Mesendoderm (in vitro differentiated cells): ENCODE data around the gene NKG7.

Experiments
- DNase-seq: peaks from one replicate; pipeline ENCODE4 v3.0.0; 2013
- H2AK5ac ChIP-seq: 2 replicates; pipeline ENCODE4 v1.6.1; 2013; ENCODE audit warnings: low read length, inconsistent platforms
- H2BK120ac ChIP-seq: 2 replicates; pipeline ENCODE4 v1.6.1; 2013; ENCODE audit warnings: low read depth, mild to moderate bottlenecking, low read length, moderate library complexity, mixed read lengths
- H2BK15ac ChIP-seq: replicated peaks from 2 replicates; pipeline ENCODE4 v1.6.1; 2013; ENCODE audit warnings: low read depth, mild to moderate bottlenecking, moderate library complexity
- H2BK5ac ChIP-seq: 2 replicates; pipeline ENCODE4 v1.6.1; 2013; ENCODE audit warnings: low read length, inconsistent platforms
- H3K18ac ChIP-seq: 2 replicates; pipeline ENCODE4 v1.6.1; 2013; ENCODE audit warnings: mild to moderate bottlenecking, low read length, mixed read lengths
- H3K23ac ChIP-seq: one replicate; pipeline ENCODE4 v1.6.1; 2013; ENCODE audit warnings: low read length
- H3K27ac ChIP-seq: 2 replicates; pipeline ENCODE4 v1.5.1; 2013; ENCODE audit warnings: low read depth, mild to moderate bottlenecking, inconsistent platforms, low read length, moderate library complexity
- H3K27me3 ChIP-seq: 2 replicates; pipeline ENCODE4 v1.6.1; 2013; ENCODE audit warnings: low read length, control low read depth, mild to moderate bottlenecking, inconsistent platforms; ENCODE audit not compliant: insufficient read depth, poor library complexity
- H3K36me3 ChIP-seq: 2 replicates; pipeline ENCODE4 v1.6.1; 2013; ENCODE audit warnings: low read length, inconsistent platforms; ENCODE audit not compliant: control insufficient read depth, insufficient read depth
- H3K4ac ChIP-seq: one replicate; pipeline ENCODE4 v1.6.1; 2013; ENCODE audit warnings: low read depth, mild to moderate bottlenecking, low read length, moderate library complexity
- H3K4me1 ChIP-seq: 2 replicates; pipeline ENCODE4 v1.6.1; 2013; ENCODE audit warnings: low read depth, low read length, inconsistent platforms; ENCODE audit not compliant: control insufficient read depth
- H3K4me2 ChIP-seq: 2 replicates; pipeline ENCODE4 v1.6.1; 2013; ENCODE audit warnings: low read length
- H3K4me3 ChIP-seq: 2 replicates; pipeline ENCODE4 v1.5.1; 2013; ENCODE audit warnings: mild to moderate bottlenecking, low read length
- H3K56ac ChIP-seq: one replicate; pipeline ENCODE4 v1.6.1; 2013; ENCODE audit warnings: low read length
- H3K79me1 ChIP-seq: 2 replicates; pipeline ENCODE4 v1.6.1; 2013; ENCODE audit warnings: low read length, inconsistent platforms
- H3K79me2 ChIP-seq: 2 replicates; pipeline ENCODE4 v1.6.1; 2013; ENCODE audit warnings: mild to moderate bottlenecking, low read length; ENCODE audit not compliant: control insufficient read depth, insufficient read depth
- H3K9ac ChIP-seq: 2 replicates; pipeline ENCODE4 v1.6.1; 2013; ENCODE audit warnings: low read length, inconsistent platforms
- H4K5ac ChIP-seq: one replicate; pipeline ENCODE4 v1.6.1; 2013; ENCODE audit warnings: low read length
- H4K8ac ChIP-seq: one replicate; pipeline ENCODE4 v1.6.1; 2013; ENCODE audit warnings: low read depth, mild to moderate bottlenecking, control low read depth, low read length, moderate library complexity
- WGBS: extraction: QIAGEN DNeasy Blood & Tissue Kit; methylation state at CpG from one replicate; pipeline ENCODE4 v1.1.7; 2013; ENCODE audit warnings: low lambda C conversion rate, missing lambda C conversion rate; ENCODE audit not compliant: insufficient coverage; ENCODE audit errors: extremely low coverage; 5-methylcytosine and 5-hydroxymethylcytosine counted together

Gene NKG7

GRCh38 chr19:51387924-51388389 is 15.5 kb upstream of the NKG7 start, which contains the start of gene LIM2:
LIM2 (minus strand) TSS chr19:51387974; CDS start chr19:51387443, 531 bp downstream.
- H3K36me3 ChIP-seq: no peaks in the 10 kb centered on the region
- no peak within 1 kb of the TSS for H3K9ac ChIP-seq
- no peak within 1 kb of the TSS for H3K4me2 ChIP-seq
- no peak within 1 kb of the TSS for H2BK120ac ChIP-seq
- H2BK5ac ChIP-seq: no peak within 1 kb of the TSS
- no peak within 1 kb of the TSS for H2AK5ac ChIP-seq
- DNase-seq: no peak
- H3K23ac ChIP-seq: no peak within 1 kb of the TSS
- H3K4ac ChIP-seq: no peak within 1 kb of the TSS
- H3K18ac ChIP-seq: no peak within 1 kb of the TSS
- no peaks in the 10 kb centered on the region for H3K79me1 ChIP-seq
- no peak within 1 kb of the TSS for H4K5ac ChIP-seq
- no peaks in the 10 kb centered on the region for H3K4me1 ChIP-seq
- no peaks in the 10 kb centered on the region for H3K79me2 ChIP-seq
- H3K27ac ChIP-seq: no peak within 1 kb of the TSS
- H3K56ac ChIP-seq: no peak within 1 kb of the TSS
- H3K27me3 ChIP-seq: no peaks in the 10 kb centered on the region
- WGBS: no CpG with 5 or more reads among the region's 15 CpGs
- no peak within 1 kb of the TSS for H4K8ac ChIP-seq
- H3K4me3 ChIP-seq: no peak within 1 kb of the TSS
- H2BK15ac ChIP-seq: no peak within 1 kb of the TSS

DNA sequence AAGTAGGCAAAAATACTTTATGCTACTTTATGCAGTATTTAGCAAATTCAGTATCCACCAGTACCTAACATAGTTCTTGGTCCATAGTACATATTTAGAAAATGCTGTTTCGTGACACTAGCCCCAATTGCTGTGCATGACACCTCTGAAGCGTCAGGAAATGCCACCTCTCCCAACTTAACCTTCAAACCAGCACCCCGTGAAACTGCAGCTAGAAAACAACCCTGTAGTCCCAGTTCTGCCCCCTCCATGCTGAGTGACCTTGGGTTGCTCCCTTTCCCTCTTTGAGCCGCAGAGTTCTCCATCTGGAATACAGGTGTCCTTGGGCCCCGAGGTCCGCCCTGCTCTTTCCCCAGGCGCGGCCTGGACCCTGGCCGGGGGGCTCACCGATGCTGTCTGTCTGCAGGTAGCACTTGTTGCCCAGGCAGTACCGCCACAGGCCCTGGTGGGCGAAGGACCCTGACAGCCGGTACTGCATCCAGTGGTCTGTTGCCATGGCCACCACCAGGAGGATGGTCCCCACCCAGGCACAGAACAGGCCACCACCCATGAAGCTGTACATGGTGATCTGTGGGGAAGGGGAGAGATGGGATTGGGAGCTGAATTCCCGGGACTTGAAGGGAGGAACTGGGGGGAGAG is 14.5 kb upstream of the NKG7 start:
- no peak overlapping the region for H4K8ac ChIP-seq
- H2BK120ac ChIP-seq: no peak overlapping the region
- no peak for DNase-seq
- no peak overlapping the region for H3K4me2 ChIP-seq
- H3K4me1 ChIP-seq: no peaks in the 10 kb centered on the region
- H3K36me3 ChIP-seq: no peaks in the 10 kb centered on the region
- no peak overlapping the region for H3K56ac ChIP-seq
- no peak overlapping the region for H3K27ac ChIP-seq
- no peak overlapping the region for H3K4me3 ChIP-seq
- H2BK15ac ChIP-seq: no peak overlapping the region
- H3K23ac ChIP-seq: no peak overlapping the region
- H3K18ac ChIP-seq: no peak overlapping the region
- no peaks in the 10 kb centered on the region for H3K79me2 ChIP-seq
- no peak overlapping the region for H4K5ac ChIP-seq
- no peak overlapping the region for H2AK5ac ChIP-seq
- H3K4ac ChIP-seq: no peak overlapping the region
- no peaks in the 10 kb centered on the region for H3K79me1 ChIP-seq
- H3K9ac ChIP-seq: no peak overlapping the region
- H2BK5ac ChIP-seq: no peak overlapping the region
- WGBS: no CpG with 5 or more reads among the region's 14 CpGs
- no peaks in the 10 kb centered on the region for H3K27me3 ChIP-seq

- H2AK5ac ChIP-seq: no peak overlapping the region
- H3K4me3 ChIP-seq: no peak overlapping the region
- no CpG with 5 or more reads among the region's 4 CpGs for WGBS
- H3K36me3 ChIP-seq: no peaks in the 10 kb centered on the region
- no peaks in the 10 kb centered on the region for H3K79me1 ChIP-seq
- H3K23ac ChIP-seq: no peak overlapping the region
- H4K8ac ChIP-seq: no peak overlapping the region
- DNase-seq: no peak
- H3K27ac ChIP-seq: no peak overlapping the region
- no peak overlapping the region for H3K9ac ChIP-seq
- H3K79me2 ChIP-seq: no peaks in the 10 kb centered on the region
- H3K4me2 ChIP-seq: no peak overlapping the region
- no peak overlapping the region for H4K5ac ChIP-seq
- no peak overlapping the region for H2BK5ac ChIP-seq
- no peak overlapping the region for H2BK15ac ChIP-seq
- no peak overlapping the region for H3K18ac ChIP-seq
- no peak overlapping the region for H2BK120ac ChIP-seq
- H3K56ac ChIP-seq: no peak overlapping the region
- no peaks in the 10 kb centered on the region for H3K27me3 ChIP-seq
- no peaks in the 10 kb centered on the region for H3K4me1 ChIP-seq
- no peak overlapping the region for H3K4ac ChIP-seq
These were observed 9.6 kb upstream of the NKG7 start for GRCh38 chr19:51382004-51382403.

DNA sequence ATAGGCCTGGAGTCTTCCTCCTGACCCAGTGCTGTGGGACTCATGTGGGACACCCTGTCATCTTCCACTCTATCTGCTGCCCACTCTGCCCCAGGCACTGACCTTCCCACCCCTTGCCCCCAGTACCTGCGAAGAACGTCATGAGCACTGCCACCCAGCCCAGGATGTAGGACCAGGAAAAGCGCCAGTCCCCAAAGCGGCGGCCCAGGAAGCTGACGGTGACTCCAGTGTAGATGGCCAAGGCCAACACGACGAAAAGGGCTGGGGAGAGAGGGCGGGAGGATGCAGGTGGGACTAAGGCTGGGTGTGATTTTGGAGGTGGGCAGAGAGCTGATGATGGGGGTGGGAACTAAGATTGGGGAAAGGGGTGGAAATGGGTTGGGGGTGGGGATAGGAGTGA is 7.9 kb upstream of the NKG7 start:
- no peak overlapping the region for H3K4me3 ChIP-seq
- no peak overlapping the region for H3K9ac ChIP-seq
- H3K79me1 ChIP-seq: no peaks in the 10 kb centered on the region
- H2BK120ac ChIP-seq: no peak overlapping the region
- H3K27me3 ChIP-seq: no peaks in the 10 kb centered on the region
- no peaks in the 10 kb centered on the region for H3K36me3 ChIP-seq
- no peak overlapping the region for H2AK5ac ChIP-seq
- H3K23ac ChIP-seq: no peak overlapping the region
- DNase-seq: no peak
- no peak overlapping the region for H3K18ac ChIP-seq
- no peaks in the 10 kb centered on the region for H3K79me2 ChIP-seq
- H3K4ac ChIP-seq: no peak overlapping the region
- no peak overlapping the region for H2BK15ac ChIP-seq
- H2BK5ac ChIP-seq: no peak overlapping the region
- H3K4me2 ChIP-seq: no peak overlapping the region
- H3K56ac ChIP-seq: no peak overlapping the region
- H3K27ac ChIP-seq: no peak overlapping the region
- WGBS: no CpG with 5 or more reads among the region's 9 CpGs
- H4K5ac ChIP-seq: no peak overlapping the region
- H4K8ac ChIP-seq: no peak overlapping the region
- H3K4me1 ChIP-seq: no peaks in the 10 kb centered on the region

GRCh38 chr19:51377422-51377821 is 5.0 kb upstream of the NKG7 start:
- no peak overlapping the region for H2BK15ac ChIP-seq
- H3K79me1 ChIP-seq: no peaks in the 10 kb centered on the region
- no peak overlapping the region for H3K18ac ChIP-seq
- H3K23ac ChIP-seq: no peak overlapping the region
- no peak overlapping the region for H2BK5ac ChIP-seq
- no peak overlapping the region for H4K8ac ChIP-seq
- H3K27ac ChIP-seq: no peak overlapping the region
- no peak overlapping the region for H2BK120ac ChIP-seq
- no peak overlapping the region for H4K5ac ChIP-seq
- no peak overlapping the region for H3K4me2 ChIP-seq
- H3K4ac ChIP-seq: no peak overlapping the region
- H3K36me3 ChIP-seq: no peaks in the 10 kb centered on the region
- H3K4me1 ChIP-seq: no peaks in the 10 kb centered on the region
- DNase-seq: no peak
- no CpG with 5 or more reads among the region's 2 CpGs for WGBS
- no peak overlapping the region for H2AK5ac ChIP-seq
- H3K79me2 ChIP-seq: no peaks in the 10 kb centered on the region
- no peak overlapping the region for H3K56ac ChIP-seq
- no peak overlapping the region for H3K4me3 ChIP-seq
- H3K27me3 ChIP-seq: no peaks in the 10 kb centered on the region
- H3K9ac ChIP-seq: no peak overlapping the region
